GM21367 (cell line): ENCODE measurements around the gene EIF2D.

Experiments
- ATAC-seq: cut with Tn5 transposase; IDR thresholded peaks from one replicate; pipeline ENCODE4 v1.9.1; 2021; ENCODE audit not compliant: unreplicated experiment

Gene EIF2D

GRCh38 chr1:206572835-206573234 is 39.4 kb downstream of the EIF2D start:
- ATAC-seq, result no peak

- ATAC-seq, result no peak
Measured at GRCh38 chr1:206570529-206570928, 41.7 kb downstream of the EIF2D start.

GRCh38 chr1:206569556-206569955 is 42.7 kb downstream of the EIF2D start:
- no peak for ATAC-seq

- no peak for ATAC-seq
Measured at GRCh38 chr1:206568779-206569352, 43.4 kb downstream of the EIF2D start.

- ATAC-seq, result no peak
Measured at GRCh38 chr1:206568256-206568655, 44.0 kb downstream of the EIF2D start.

GRCh38 chr1:206566999-206567398 is 45.3 kb downstream of the EIF2D start:
- no peak for ATAC-seq

GRCh38 chr1:206565995-206566394 is 46.3 kb downstream of the EIF2D start:
- no peak for ATAC-seq

GRCh38 chr1:206563367-206564207 is 48.7 kb downstream of the EIF2D start:
- peak; percentile 21 for ATAC-seq

- ATAC-seq, result no peak
Measured at GRCh38 chr1:206560007-206560716, 52.1 kb downstream of the EIF2D start.

GRCh38 chr1:206559672-206559995 is 52.6 kb downstream of the EIF2D start:
- ATAC-seq, result no peak

GRCh38 chr1:206558794-206559671 is 53.2 kb downstream of the EIF2D start:
- ATAC-seq, result no peak

GRCh38 chr1:206557636-206558473 is 54.4 kb downstream of the EIF2D start:
- no peak for ATAC-seq

GRCh38 chr1:206556750-206557635 is 55.3 kb downstream of the EIF2D start:
- peak; percentile 40 for ATAC-seq

GRCh38 chr1:206556047-206556749 is 56.1 kb downstream of the EIF2D start:
- ATAC-seq, result no peak

GRCh38 chr1:206555473-206555935 is 56.8 kb downstream of the EIF2D start:
- no peak for ATAC-seq

GRCh38 chr1:206554701-206555472 is 57.4 kb downstream of the EIF2D start:
- no peak for ATAC-seq

GRCh38 chr1:206554211-206554610 is 58.1 kb downstream of the EIF2D start:
- ATAC-seq, result no peak

- no peak for ATAC-seq
Measured at GRCh38 chr1:206551986-206552326, 60.3 kb downstream of the EIF2D start.
